ENCODE results near the gene TRAIP.

DNA sequence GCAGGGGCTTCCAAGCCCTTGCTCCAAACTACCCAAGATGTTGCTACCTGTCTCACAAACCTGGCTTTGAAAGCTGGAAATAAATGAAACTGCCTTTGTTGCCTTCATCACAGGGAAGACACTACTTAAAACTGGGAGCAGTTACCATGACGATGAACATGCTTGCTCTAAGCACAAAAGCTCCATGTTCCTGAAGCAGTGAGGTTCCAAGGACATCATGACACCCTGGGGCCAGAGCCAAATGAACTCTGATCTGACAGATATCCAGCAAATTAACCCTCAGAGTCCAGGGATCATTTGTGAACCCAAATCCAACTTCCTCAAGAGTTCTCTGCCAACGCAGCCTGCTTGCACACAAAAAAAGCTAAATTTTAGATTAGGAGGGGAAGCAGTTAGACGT lies 10.7 kb downstream of the TRAIP start:
- no peak for TF ChIP-seq CTCF (conservative IDR thresholded peaks at IDR 0.05)
- TF ChIP-seq EZH2 (IDR thresholded peaks at IDR 0.05; ENCODE audit: low read depth), result no peak
